ENCODE measurements around the gene HSPA12A. TPM values are rescaled to one million over a fixed set of nuclear protein-coding genes. Genes with fewer than 3 reads are reported as not detected.

Gene HSPA12A
- total and polyA plus RNA-seq, 9 of the 15 experiments (the other 6 are each of a cell fraction or from before 2014, with no cell fraction given), result 0.01 to 0.18 (median 0.04) TPM; not detected in 4

- TF ChIP-seq CBX8 (IDR thresholded peaks at IDR 0.05; ENCODE audit: borderline replicate concordance, extremely low read depth, low read depth, low read length, poor library complexity, severe bottlenecking) (no peak), ZNF780A (CRISPR knock-in tag; IDR thresholded peaks at IDR 0.05) (no peak)
These were observed 24.3 kb downstream of the HSPA12A start (continued) for GRCh38 chr10:116718058-116718457.

DNA sequence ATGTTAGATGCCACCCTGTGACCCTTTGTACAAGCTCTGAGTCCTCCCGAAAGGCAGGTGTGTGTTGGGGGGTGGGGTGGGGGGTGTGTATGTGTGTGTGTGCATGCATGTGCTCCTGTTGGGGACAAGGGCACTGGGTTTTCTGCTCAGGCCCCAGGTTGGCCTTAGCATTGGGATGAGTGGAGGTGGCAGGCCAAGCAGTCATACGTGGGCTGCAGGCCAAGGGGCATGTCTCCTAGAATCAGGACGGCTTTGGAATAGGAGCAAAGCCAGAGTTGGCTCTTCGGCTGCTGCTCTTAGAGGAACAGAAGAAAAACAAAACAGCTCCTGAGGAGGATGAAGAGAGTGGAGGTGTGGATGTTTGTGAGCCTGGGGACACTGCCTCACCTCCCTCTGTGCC lies 26.0 kb downstream of the HSPA12A start:
- Histone ChIP-seq H3K4me2 (ENCODE audit: insufficient read depth, low read length) (no peak overlapping the region), H3K4me1 (replicated peaks in 1 of 2; ENCODE audit: control insufficient read depth in 2 of 2, insufficient read depth in 2 of 2, low read length in 2 of 2) (no peaks in the 10 kb centered on the region), H3K4me3 (no peak overlapping the region), H3K9ac (ENCODE audit: insufficient read depth in 1 of 2, low read depth in 2 of 2, low read length in 2 of 2) (no peak overlapping the region), H3K9me1 (ENCODE audit: control insufficient read depth, insufficient read depth, low read length) (no peaks in the 10 kb centered on the region), H3K79me2 (ENCODE audit: control insufficient read depth, insufficient read depth, low read length) (no peaks in the 10 kb centered on the region), H4K20me1 (replicated peaks; ENCODE audit: control insufficient read depth, insufficient read depth, low read length) (no peaks in the 10 kb centered on the region), H3K27ac (ENCODE audit: extremely low read depth, low read depth, low read length) (no peak overlapping the region), H2AFZ (ENCODE audit: low read depth, low read length) (no peak overlapping the region), H3K36me3 (ENCODE audit: control insufficient read depth, insufficient read depth, low read length) (no peaks in the 10 kb centered on the region), H3K9me3 (replicated peaks; ENCODE audit: control insufficient read depth, insufficient read depth, low read depth, low read length) (no peaks in the 10 kb centered on the region), H3K27me3 (ENCODE audit: control insufficient read depth in 2 of 2, insufficient read depth in 2 of 2, low read length in 2 of 2) (peaks cover 0 to 18% of the 10 kb centered on the region in 2 experiments; a peak in 2 of 5 replicates)
- no peak for FAIRE-seq
- CTCF ChIA-PET (ENCODE audit: low intra/inter-chr PET ratio), result no interaction called here
- POLR2A ChIA-PET, result interaction anchor here (0.6 to 1.0 kb wide), 2 partner anchors 27 to 251 kb away, joined by 3 to 4 read pairs; no protein-coding TSS in a partner anchor
- BruUV-seq (replicated peaks), result no TSS peak
- DNase-seq (ENCODE audit: extremely low read depth in 1 of 4, low spot score in 3 of 4), result no peak
- ATAC-seq, result no peak
- 0% methylated on average over 3 of the region's 4 CpGs for WGBS (ENCODE audit: insufficient coverage, low coverage, missing lambda C conversion rate)
- in situ Hi-C loops (cut with MboI) (no loop called here), intact Hi-C loops (cut with micrococcal nuclease) (no loop called here)
- no peak for TF ChIP-seq SPI1 (IDR thresholded peaks at IDR 0.05; ENCODE audit: borderline replicate concordance, low read depth, low read length)
- TF ChIP-seq HIVEP1 (CRISPR knock-in tag; IDR thresholded peaks at IDR 0.05), result no peak
- no peak for TF ChIP-seq CBFB (CRISPR knock-in tag; IDR thresholded peaks at IDR 0.05)
- no peak for TF ChIP-seq MAFF (IDR thresholded peaks at IDR 0.05; ENCODE audit: low read length)
- TF ChIP-seq CBFA2T2 (conservative IDR thresholded peaks at IDR 0.05), result no peak
- no peak for TF ChIP-seq ESRRB (CRISPR knock-in tag; IDR thresholded peaks at IDR 0.05; ENCODE audit: borderline replicate concordance)
- TF ChIP-seq ZNF512 (tag; IDR thresholded peaks at IDR 0.05), result no peak
- TF ChIP-seq MEF2D (tag; conservative IDR thresholded peaks at IDR 0.05; ENCODE audit: low read depth), result no peak
- TF ChIP-seq, protein P1, sequence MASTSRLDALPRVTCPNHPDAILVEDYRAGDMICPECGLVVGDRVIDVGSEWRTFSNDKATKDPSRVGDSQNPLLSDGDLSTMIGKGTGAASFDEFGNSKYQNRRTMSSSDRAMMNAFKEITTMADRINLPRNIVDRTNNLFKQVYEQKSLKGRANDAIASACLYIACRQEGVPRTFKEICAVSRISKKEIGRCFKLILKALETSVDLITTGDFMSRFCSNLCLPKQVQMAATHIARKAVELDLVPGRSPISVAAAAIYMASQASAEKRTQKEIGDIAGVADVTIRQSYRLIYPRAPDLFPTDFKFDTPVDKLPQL (IDR thresholded peaks at IDR 0.05; ENCODE audit: extremely low read depth, insufficient read length), result no peak
- no peak for TF ChIP-seq CHD2 (IDR thresholded peaks at IDR 0.05; ENCODE audit: low read depth, low read length)
- no peak for TF ChIP-seq ERF (CRISPR knock-in tag; IDR thresholded peaks at IDR 0.05)

Data from K562 (cell line).